Erythroblast (primary cell): ENCODE data around the gene CFAP61.

Experiments used
- GATA1 ChIP-seq: IDR thresholded peaks from 2 replicates; pipeline ENCODE4 v1.6.1; 2011; ENCODE audit warnings: low read depth, mild to moderate bottlenecking, control low read depth, low read length, moderate library complexity
- POLR2A ChIP-seq: IDR thresholded peaks from 2 replicates; pipeline ENCODE4 v1.6.1; 2011; ENCODE audit warnings: mild to moderate bottlenecking, low read length

- no peak for TF ChIP-seq POLR2A
- no peak for TF ChIP-seq GATA1
These were observed 279.5 kb downstream of the CFAP61 start for GRCh38 chr20:20331817-20332216.
